ENCODE results near the gene FBXO46. TPM values are rescaled to one million over a fixed set of nuclear protein-coding genes. Genes with fewer than 3 reads are reported as not detected.

FBXO46 gene
- total RNA-seq, 1 experiment from 2014 or later, result 40.1 TPM

GRCh38 chr19:45747513-45747912 is 16.8 kb upstream of the FBXO46 start (continued):
- TF ChIP-seq CTCF (IDR thresholded peaks at IDR 0.05), result no peak
- no peak for TF ChIP-seq ATF3 (CRISPR knock-in tag; conservative IDR thresholded peaks at IDR 0.05)
- TF ChIP-seq NR2C2 (CRISPR knock-in tag; IDR thresholded peaks at IDR 0.05), result no peak
- no peak for TF ChIP-seq ZNF423 (CRISPR knock-in tag; IDR thresholded peaks at IDR 0.05)
- no peak for TF ChIP-seq E2F5 (CRISPR knock-in tag; IDR thresholded peaks at IDR 0.05)

GRCh38 chr19:45746866-45747265 is 16.2 kb upstream of the FBXO46 start:
- H3K36me3 Mint-ChIP-seq, result no peaks in the 10 kb centered on the region
- TF ChIP-seq NFATC4 (CRISPR knock-in tag; IDR thresholded peaks at IDR 0.05) (no peak), AFF4 (CRISPR knock-in tag; IDR thresholded peaks at IDR 0.05; ENCODE audit: borderline replicate concordance) (no peak)
- H3K27ac Mint-ChIP-seq, result no peak overlapping the region
- no peaks in the 10 kb centered on the region for H3K9me3 Mint-ChIP-seq
- H3K27me3 Mint-ChIP-seq (ENCODE audit: low read depth), result peaks cover 26% of the 10 kb centered on the region
- POLR2A ChIA-PET, result no interaction called here
- H3K4me3 Mint-ChIP-seq, result no peak overlapping the region
- DNase-seq (ENCODE audit: low spot score) (no peak), ATAC-seq (no peak)
- CTCF ChIA-PET, result no interaction called here
- H3K4me1 Mint-ChIP-seq, result no peaks in the 10 kb centered on the region

- Mint-ChIP-seq H3K4me1 (no peaks in the 10 kb centered on the region), H3K4me3 (no peak overlapping the region), H3K9me3 (no peaks in the 10 kb centered on the region), H3K36me3 (no peaks in the 10 kb centered on the region), H3K27ac (no peak overlapping the region), H3K27me3 (ENCODE audit: low read depth) (peaks cover 26% of the 10 kb centered on the region)
- POLR2A ChIA-PET, result interaction anchor here (1.1 kb wide), 1 partner anchor 33 kb away, joined by 3 read pairs; no protein-coding TSS in a partner anchor
- no peak for DNase-seq (ENCODE audit: low spot score)
- CTCF ChIA-PET, result interaction anchor here (0.9 to 1.2 kb wide), 4 partner anchors 8 to 71 kb away, joined by 3 to 6 read pairs (median 3); partner anchors contain the start of genes QPCTL, SIX5 and SNRPD2
- no peak for ATAC-seq
- TF ChIP-seq ZMAT4 (CRISPR knock-in tag; IDR thresholded peaks at IDR 0.05) (no peak), NFATC4 (CRISPR knock-in tag; IDR thresholded peaks at IDR 0.05) (no peak), USF1 (CRISPR knock-in tag; IDR thresholded peaks at IDR 0.05) (no peak), TCF7 (CRISPR knock-in tag; IDR thresholded peaks at IDR 0.05; ENCODE audit: low read depth) (no peak), ELF4 (CRISPR knock-in tag; IDR thresholded peaks at IDR 0.05; ENCODE audit: low read depth) (no peak), ZNF219 (CRISPR knock-in tag; IDR thresholded peaks at IDR 0.05; ENCODE audit: borderline replicate concordance) (no peak), EMX1 (CRISPR knock-in tag; IDR thresholded peaks at IDR 0.05) (no peak), ZNF281 (CRISPR knock-in tag; IDR thresholded peaks at IDR 0.05) (no peak), NR1H2 (CRISPR knock-in tag; IDR thresholded peaks at IDR 0.05) (no peak), E2F1 (CRISPR knock-in tag; IDR thresholded peaks at IDR 0.05) (no peak), GTF2I (CRISPR knock-in tag; conservative IDR thresholded peaks at IDR 0.05) (no peak), SMAD4 (CRISPR knock-in tag; IDR thresholded peaks at IDR 0.05) (no peak), MAX (CRISPR knock-in tag; IDR thresholded peaks at IDR 0.05) (no peak), SOX15 (CRISPR knock-in tag; IDR thresholded peaks at IDR 0.05) (no peak), USF2 (CRISPR knock-in tag; IDR thresholded peaks at IDR 0.05) (no peak)
These were observed 14.9 kb upstream of the FBXO46 start for GRCh38 chr19:45745606-45746005.
